Measurements from ENCODE around the gene HOXC4. TPM values are rescaled to one million over a fixed set of nuclear protein-coding genes. Genes with fewer than 3 reads are reported as not detected.

The HOXC4 gene
- total and polyA plus RNA-seq, 2 of the 4 experiments (the other 2 are of a cell fraction), result under 0.01 to 0.26 TPM

DNA sequence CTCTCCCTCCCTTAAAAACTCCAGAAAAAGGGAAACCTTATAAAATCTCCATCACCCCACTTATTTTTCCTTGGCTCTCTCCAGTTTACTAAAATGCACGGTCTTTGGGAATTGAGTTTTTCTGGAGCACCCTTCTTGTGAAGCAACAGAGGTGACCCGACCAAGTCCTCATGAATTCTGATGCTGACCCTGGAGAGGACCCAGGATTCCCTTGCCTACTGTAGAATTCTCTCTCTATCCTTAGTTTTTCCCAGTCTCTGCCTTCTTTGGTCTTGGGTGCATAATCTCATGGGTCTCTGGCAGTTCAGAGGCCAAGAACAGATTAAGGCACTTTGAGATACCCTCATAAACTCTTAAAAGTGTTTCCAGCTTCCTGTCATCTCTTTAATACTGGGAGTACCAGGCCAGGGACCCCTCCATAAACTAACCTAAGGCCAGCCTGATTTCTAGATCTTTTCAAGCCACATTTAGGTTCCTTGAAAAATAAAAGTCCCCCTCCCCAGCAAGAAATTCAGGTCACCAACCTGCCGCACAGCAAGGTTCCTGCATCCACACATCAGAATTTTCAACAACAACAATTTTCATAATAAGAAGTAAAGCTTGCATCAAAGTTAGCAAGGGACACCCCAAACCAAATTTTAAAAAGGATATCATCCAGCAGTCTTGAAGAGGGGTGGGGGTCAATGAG, 5.1 kb upstream of the HOXC4 start:
- intact Hi-C loops (cut with micrococcal nuclease), result no loop called here
- H3K9me1 ChIP-seq (ENCODE audit: insufficient read depth, low read length), result no peaks in the 10 kb centered on the region
- DNase-seq (no peak), ATAC-seq (ENCODE audit: low read depth) (no peak)
- no TSS peak for BruUV-seq (replicated peaks)
- TF ChIP-seq BHLHE40 (IDR thresholded peaks at IDR 0.05; ENCODE audit: low read depth, low read length), result no peak
- TF ChIP-seq USF2 (IDR thresholded peaks at IDR 0.05; ENCODE audit: low read depth, low read length), result no peak
- TF ChIP-seq, protein P1, sequence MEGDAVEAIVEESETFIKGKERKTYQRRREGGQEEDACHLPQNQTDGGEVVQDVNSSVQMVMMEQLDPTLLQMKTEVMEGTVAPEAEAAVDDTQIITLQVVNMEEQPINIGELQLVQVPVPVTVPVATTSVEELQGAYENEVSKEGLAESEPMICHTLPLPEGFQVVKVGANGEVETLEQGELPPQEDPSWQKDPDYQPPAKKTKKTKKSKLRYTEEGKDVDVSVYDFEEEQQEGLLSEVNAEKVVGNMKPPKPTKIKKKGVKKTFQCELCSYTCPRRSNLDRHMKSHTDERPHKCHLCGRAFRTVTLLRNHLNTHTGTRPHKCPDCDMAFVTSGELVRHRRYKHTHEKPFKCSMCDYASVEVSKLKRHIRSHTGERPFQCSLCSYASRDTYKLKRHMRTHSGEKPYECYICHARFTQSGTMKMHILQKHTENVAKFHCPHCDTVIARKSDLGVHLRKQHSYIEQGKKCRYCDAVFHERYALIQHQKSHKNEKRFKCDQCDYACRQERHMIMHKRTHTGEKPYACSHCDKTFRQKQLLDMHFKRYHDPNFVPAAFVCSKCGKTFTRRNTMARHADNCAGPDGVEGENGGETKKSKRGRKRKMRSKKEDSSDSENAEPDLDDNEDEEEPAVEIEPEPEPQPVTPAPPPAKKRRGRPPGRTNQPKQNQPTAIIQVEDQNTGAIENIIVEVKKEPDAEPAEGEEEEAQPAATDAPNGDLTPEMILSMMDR (conservative IDR thresholded peaks at IDR 0.05; ENCODE audit: low read depth, low read length), result no peak
- no peak for TF ChIP-seq CEBPB (IDR thresholded peaks at IDR 0.05; ENCODE audit: low read depth, low read length)
- no peak overlapping the region for H2AFZ ChIP-seq (replicated peaks; ENCODE audit: low read length, poor library complexity)
- dilution Hi-C loops (cut with HindIII; ENCODE audit: low sequenced_read_pairs, unreplicated experiment), result no loop called here
- H2BK5ac ChIP-seq (ENCODE audit: low read depth, low read length, poor library complexity, severe bottlenecking), result no peak overlapping the region
- H3K79me1 ChIP-seq (ENCODE audit: low read depth in 1 of 2, low read length in 2 of 2), result no peaks in the 10 kb centered on the region
- no peak overlapping the region for H3K4me3 ChIP-seq (ENCODE audit: insufficient read depth, low read depth, low read length)
- no peaks in the 10 kb centered on the region for H3K9me3 ChIP-seq (ENCODE audit: control insufficient read depth, insufficient read depth, low read length)
- H3K4ac ChIP-seq (ENCODE audit: low read depth, low read length), result no peak overlapping the region
- CTCF ChIA-PET, result no interaction called here
- H3K18ac ChIP-seq (ENCODE audit: low read depth, low read length), result no peak overlapping the region
- H2BK15ac ChIP-seq (ENCODE audit: low read depth, low read length), result no peak overlapping the region
- H3K56ac ChIP-seq (ENCODE audit: extremely low read depth, insufficient read depth, low read length), result no peak overlapping the region
- H3K36me3 ChIP-seq (ENCODE audit: control insufficient read depth, insufficient read depth, low read length), result no peaks in the 10 kb centered on the region
- H2AK9ac ChIP-seq (replicated peaks; ENCODE audit: low read depth, low read length, poor library complexity), result no peak overlapping the region
- no peak overlapping the region for H3K27ac ChIP-seq (ENCODE audit: insufficient read depth, low read length)
- H3K4me1 ChIP-seq (ENCODE audit: control insufficient read depth, insufficient read depth, low read length), result no peaks in the 10 kb centered on the region
- WGBS, 2 experiments (ENCODE audit: extremely low coverage in 2 of 2, insufficient read length in 1 of 2), result no CpG with 5 or more reads among the region's 3 CpGs
- peaks cover 78% of the 10 kb centered on the region for H3K27me3 ChIP-seq (ENCODE audit: control insufficient read depth, insufficient read depth, low read length)
- H4K20me1 ChIP-seq (ENCODE audit: insufficient read depth, low read length), result no peaks in the 10 kb centered on the region
- H4K8ac ChIP-seq (ENCODE audit: low read depth in 2 of 2, low read length in 2 of 2), result no peak overlapping the region
- H4K5ac ChIP-seq (ENCODE audit: low read depth, low read length), result no peak overlapping the region
- no peak overlapping the region for H2BK120ac ChIP-seq (ENCODE audit: low read depth, low read length)
- no peak overlapping the region for H3K23ac ChIP-seq (ENCODE audit: low read depth, low read length)
- H2BK20ac ChIP-seq (ENCODE audit: low read depth, low read length), result no peak overlapping the region
- H4K91ac ChIP-seq (ENCODE audit: insufficient read depth, low read depth, low read length), result no peak overlapping the region
- POLR2A ChIA-PET (ENCODE audit: unreplicated experiment), result no interaction called here
- H3K4me2 ChIP-seq (ENCODE audit: low read depth, low read length), result no peak overlapping the region
- in situ Hi-C loops (cut with MboI; ENCODE audit: low sequenced_read_pairs), result no loop called here
- no peak overlapping the region for H3K14ac ChIP-seq (replicated peaks; ENCODE audit: low read depth, low read length)
- no peak overlapping the region for H2AK5ac ChIP-seq (ENCODE audit: low read depth, low read length)
- H3K9ac ChIP-seq (ENCODE audit: low read depth, low read length), result no peak overlapping the region
